ENCODE results near the gene CA5A. TPM values are rescaled to one million over a fixed set of nuclear protein-coding genes. Genes with fewer than 3 reads are reported as not detected.
A peak's percentile ranks its signal among the peaks of the same experiment; 100 is the strongest.
"Not testable (repeated sequence)": the region's sequence is repeated elsewhere in the genome, so short reads cannot be mapped to it uniquely, and the experiment has no call there.

The CA5A gene
- total RNA-seq, 1 experiment from 2014 or later = not detected

GRCh38 chr16:87939562-87940423 is 3.5 kb upstream of the CA5A start:
- Histone ChIP-seq H3K9me3 (no peaks in the 10 kb centered on the region), H3K36me3 (no peaks in the 10 kb centered on the region), H3K27me3 (no peaks in the 10 kb centered on the region), H3K4me3 (no peak overlapping the region)
- DNase-seq = no peak

DNA sequence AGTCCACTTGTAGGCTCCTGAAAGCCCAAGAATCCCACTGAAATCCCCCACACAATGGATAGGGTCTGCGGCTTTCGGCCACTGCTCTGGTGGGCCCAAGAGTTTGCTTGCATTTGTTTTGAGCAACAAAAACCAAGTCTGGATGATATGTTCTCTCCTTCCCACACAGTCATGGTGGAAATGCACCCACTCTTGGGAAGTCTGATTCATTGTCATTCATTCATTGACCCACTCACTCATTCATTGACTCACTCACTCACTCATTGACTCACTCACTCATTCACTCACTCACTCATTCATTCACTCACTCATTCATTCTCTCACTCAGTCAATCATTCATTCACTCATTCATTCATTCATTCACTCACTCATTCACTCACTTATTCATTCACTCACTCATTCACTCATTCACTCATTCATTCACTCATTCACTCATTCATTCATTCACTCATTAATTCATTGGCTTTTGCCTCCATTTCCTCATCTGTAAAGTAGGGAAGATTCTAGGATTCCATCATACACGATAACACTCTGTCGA is 2.2 kb upstream of the CA5A start:
- H3K27me3 ChIP-seq = no peaks in the 10 kb centered on the region
- DNase-seq = no peak
- H3K9me3 ChIP-seq = no peaks in the 10 kb centered on the region
- H3K36me3 ChIP-seq = no peaks in the 10 kb centered on the region
- H3K4me3 ChIP-seq = no peak overlapping the region

GRCh38 chr16:87937231-87937542 is 858 bp upstream of the CA5A start:
- DNase-seq, H3K36me3 ChIP-seq, H3K4me3 ChIP-seq, H3K9me3 ChIP-seq, H3K27me3 ChIP-seq: not testable (repeated sequence)

- not testable (repeated sequence) for H3K36me3 ChIP-seq, DNase-seq, H3K4me3 ChIP-seq, H3K27me3 ChIP-seq, H3K9me3 ChIP-seq
Observed at GRCh38 chr16:87936016-87936374, 334 bp downstream of the CA5A start.

GRCh38 chr16:87934752-87935425 is 1.4 kb downstream of the CA5A start:
- H3K9me3 ChIP-seq, H3K36me3 ChIP-seq, DNase-seq, H3K27me3 ChIP-seq, H3K4me3 ChIP-seq: not testable (repeated sequence)

DNA sequence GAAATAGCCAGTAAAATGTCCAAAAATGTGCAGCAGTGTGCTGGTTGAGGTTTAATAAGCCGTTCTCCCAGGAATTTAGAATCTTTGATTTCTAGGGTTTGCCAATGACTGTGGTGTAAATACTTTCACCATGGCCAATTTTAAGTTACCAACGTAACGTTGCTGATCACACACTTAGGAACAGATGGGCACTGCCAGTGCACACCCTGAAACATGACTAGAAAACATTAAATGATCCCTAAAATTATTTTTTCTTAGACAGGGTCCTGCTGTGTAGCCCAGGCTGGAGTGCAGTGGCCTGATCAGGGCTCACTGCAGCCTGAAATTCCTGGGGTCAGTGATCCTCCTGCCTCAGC is 3.2 kb downstream of the CA5A start:
- no peak for DNase-seq
- H3K9me3 ChIP-seq = no peaks in the 10 kb centered on the region
- no peaks in the 10 kb centered on the region for H3K36me3 ChIP-seq
- no peaks in the 10 kb centered on the region for H3K27me3 ChIP-seq
- no peak overlapping the region for H3K4me3 ChIP-seq

- H3K4me3 ChIP-seq = not testable (repeated sequence)
Observed at GRCh38 chr16:87932475-87933139, 3.7 kb downstream of the CA5A start.

DNA sequence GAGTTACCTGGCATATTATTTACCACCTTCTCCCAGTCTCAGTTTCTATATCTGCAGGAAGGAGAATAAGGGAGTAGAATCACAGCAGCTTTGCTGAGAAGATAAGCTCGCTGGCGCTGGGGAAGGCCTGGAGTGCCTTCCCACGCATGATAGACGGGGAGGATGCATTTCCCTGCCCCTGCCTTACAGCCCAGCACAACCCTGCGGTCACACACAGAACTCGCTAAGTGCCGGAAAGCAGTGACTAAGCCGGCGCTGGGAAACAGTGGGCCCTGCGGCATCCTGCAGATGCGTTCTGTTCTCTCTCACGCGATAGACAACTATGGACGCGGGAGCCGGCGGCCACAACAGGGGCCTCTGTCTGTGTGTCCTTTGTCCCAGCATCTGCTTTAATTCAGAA is 4.8 kb downstream of the CA5A start:
- no peaks in the 10 kb centered on the region for H3K27me3 ChIP-seq
- no peak overlapping the region for H3K4me3 ChIP-seq
- no peaks in the 10 kb centered on the region for H3K9me3 ChIP-seq
- peak; percentile 64 for DNase-seq
- no peaks in the 10 kb centered on the region for H3K36me3 ChIP-seq

More at GRCh38 chr16:87932475-87933139, 3.7 kb downstream of the CA5A start:
- not testable (repeated sequence) for H3K36me3 ChIP-seq, DNase-seq, H3K9me3 ChIP-seq, H3K27me3 ChIP-seq

- no peak overlapping the region for H3K4me3 ChIP-seq
- H3K27me3 ChIP-seq = no peaks in the 10 kb centered on the region
- no peaks in the 10 kb centered on the region for H3K36me3 ChIP-seq
- H3K9me3 ChIP-seq = no peaks in the 10 kb centered on the region
- DNase-seq = no peak
Observed at GRCh38 chr16:87930456-87930855, 5.9 kb downstream of the CA5A start.

DNA sequence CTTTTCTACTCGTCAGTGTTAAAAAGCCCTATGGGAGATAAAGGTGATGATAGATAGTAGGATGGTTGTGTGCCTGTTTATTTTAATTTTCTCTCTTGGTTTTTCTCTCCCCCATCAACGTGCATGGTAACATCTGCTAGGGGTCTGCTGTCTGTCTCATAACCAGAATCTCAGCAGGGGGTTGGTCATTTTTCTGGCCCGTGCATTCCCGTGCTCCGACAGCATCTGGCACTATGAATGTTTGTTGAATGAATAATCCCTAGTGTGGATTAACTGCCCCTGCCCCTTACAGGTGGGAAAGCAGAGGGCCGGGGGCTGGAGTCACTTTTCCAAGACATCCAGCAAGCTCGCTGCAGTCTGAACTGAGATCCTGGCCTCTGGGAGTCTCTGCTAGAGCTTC is 6.3 kb downstream of the CA5A start:
- DNase-seq = no peak
- no peaks in the 10 kb centered on the region for H3K27me3 ChIP-seq
- no peaks in the 10 kb centered on the region for H3K36me3 ChIP-seq
- H3K9me3 ChIP-seq = no peaks in the 10 kb centered on the region
- no peak overlapping the region for H3K4me3 ChIP-seq

- DNase-seq = no peak
- Histone ChIP-seq H3K27me3 (no peaks in the 10 kb centered on the region), H3K9me3 (no peaks in the 10 kb centered on the region), H3K36me3 (no peaks in the 10 kb centered on the region), H3K4me3 (no peak overlapping the region)
Observed at GRCh38 chr16:87927195-87927562, 9.2 kb downstream of the CA5A start.

DNA sequence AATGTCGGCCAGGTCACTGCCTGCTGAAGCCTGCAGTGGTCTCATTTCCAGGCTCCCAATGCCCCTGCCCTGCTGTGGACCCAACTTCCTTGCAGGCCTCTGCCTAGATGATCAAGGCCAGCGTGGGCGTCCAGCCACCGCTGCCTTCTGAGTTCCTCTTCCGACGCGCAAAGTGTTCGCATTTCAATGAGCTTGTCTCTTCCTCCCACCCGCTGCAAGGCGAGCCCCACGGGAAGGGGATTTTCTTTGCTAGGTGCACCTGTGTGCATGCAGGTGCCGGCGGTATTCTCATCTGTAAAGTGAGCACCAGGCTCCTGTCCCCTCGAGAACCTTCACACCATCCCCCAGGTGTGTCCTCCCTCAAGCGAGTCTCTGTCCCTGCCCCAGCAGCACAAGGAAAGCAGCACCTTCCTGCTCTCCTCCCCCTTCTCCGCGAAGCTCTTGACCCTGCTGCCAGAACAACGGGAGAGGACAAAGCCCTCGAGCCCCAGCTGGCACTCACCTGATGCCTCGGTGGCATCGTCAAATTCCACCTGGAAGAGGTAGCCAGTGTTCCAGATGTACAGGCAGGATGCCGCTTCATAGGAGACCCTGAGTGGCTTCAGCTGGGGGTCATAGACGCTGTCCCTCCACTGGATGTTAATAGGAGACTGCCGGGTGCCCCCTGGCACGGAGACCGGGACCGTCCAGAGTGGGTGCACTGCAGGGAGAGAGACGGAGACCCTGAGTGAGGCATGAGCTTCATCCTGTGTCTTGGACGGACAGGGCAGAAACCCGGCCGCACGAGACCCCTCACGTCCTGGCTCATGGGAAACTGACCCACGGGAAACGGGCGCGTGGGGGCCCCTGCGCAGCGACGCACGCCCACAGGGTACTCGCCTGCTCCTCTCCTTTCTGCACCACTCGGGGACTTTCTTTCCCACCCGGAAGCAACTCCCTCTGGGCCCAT is 9.8 kb downstream of the CA5A start:
- no peaks in the 10 kb centered on the region for H3K27me3 ChIP-seq
- DNase-seq = no peak
- H3K4me3 ChIP-seq = no peak overlapping the region
- H3K9me3 ChIP-seq = no peaks in the 10 kb centered on the region
- H3K36me3 ChIP-seq = no peaks in the 10 kb centered on the region

- Histone ChIP-seq H3K27me3 (no peaks in the 10 kb centered on the region), H3K4me3 (no peak overlapping the region), H3K36me3 (no peaks in the 10 kb centered on the region), H3K9me3 (no peaks in the 10 kb centered on the region)
- DNase-seq = no peak
Observed at GRCh38 chr16:87924811-87925670, 11.3 kb downstream of the CA5A start.

GRCh38 chr16:87924041-87924810 is 12.1 kb downstream of the CA5A start:
- Histone ChIP-seq H3K4me3 (no peak overlapping the region), H3K27me3 (no peaks in the 10 kb centered on the region), H3K36me3 (no peaks in the 10 kb centered on the region), H3K9me3 (no peaks in the 10 kb centered on the region)
- no peak for DNase-seq

GRCh38 chr16:87922250-87922871 is 14.0 kb downstream of the CA5A start:
- Histone ChIP-seq H3K4me3 (no peak overlapping the region), H3K27me3 (no peaks in the 10 kb centered on the region), H3K36me3 (no peaks in the 10 kb centered on the region), H3K9me3 (no peaks in the 10 kb centered on the region)
- DNase-seq = no peak
